ENCODE measurements around the gene GINS1. TPM values are rescaled to one million over a fixed set of nuclear protein-coding genes. Genes with fewer than 3 reads are reported as not detected.

GINS1 gene
- total RNA-seq, 1 donor from 2014 or later: 6.6 TPM

DNA sequence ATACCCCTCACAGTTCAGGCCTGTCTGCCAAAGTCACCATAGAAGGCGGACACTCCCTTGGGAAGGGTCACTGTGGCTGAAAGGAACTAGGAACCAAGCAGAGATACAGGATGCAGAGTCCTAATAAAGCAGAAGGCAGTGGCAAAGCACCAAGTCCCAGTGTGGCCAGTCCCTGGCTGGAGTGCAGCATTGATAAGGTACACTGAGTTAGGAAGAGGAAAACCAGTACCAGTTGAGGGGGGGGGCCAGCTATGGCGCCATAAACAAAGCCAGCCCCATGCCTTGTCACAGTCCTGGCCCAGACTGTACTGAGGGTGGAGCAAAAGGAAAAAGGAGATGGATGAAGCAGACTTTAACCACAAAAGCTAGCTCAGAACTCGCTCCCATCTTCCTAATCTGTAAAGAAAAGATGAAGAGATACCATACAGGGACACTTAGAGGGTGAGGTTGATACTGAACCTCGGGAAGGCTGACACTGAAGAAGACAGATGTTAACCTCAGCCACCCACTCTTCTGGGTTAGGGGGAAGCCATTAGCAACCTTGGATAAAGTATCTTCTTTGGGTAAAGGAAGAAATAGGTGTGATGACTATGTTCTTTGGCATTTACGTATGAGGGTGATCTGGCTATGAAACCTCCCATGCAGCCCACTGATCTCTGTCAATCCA, 24.6 kb upstream of the GINS1 start:
- Mint-ChIP-seq H3K4me1 (ENCODE audit: low read depth, unreplicated experiment) (peaks cover 14% of the 10 kb centered on the region), H3K27me3 (ENCODE audit: low read depth, unreplicated experiment) (no peaks in the 10 kb centered on the region), H3K27ac (ENCODE audit: unreplicated experiment) (no peak overlapping the region), H3K36me3 (ENCODE audit: low read depth, unreplicated experiment) (peaks cover 9% of the 10 kb centered on the region), H3K4me3 (ENCODE audit: unreplicated experiment) (no peak overlapping the region), H3K9me3 (ENCODE audit: unreplicated experiment) (no peaks in the 10 kb centered on the region)
- FAIRE-seq: no peak
- no peak overlapping the region for H3K27ac ChIP-seq (ENCODE audit: low read depth, low read length)
- H2AFZ ChIP-seq (ENCODE audit: low read depth, low read length): no peak overlapping the region
- peaks cover 2% of the 10 kb centered on the region for H3K4me1 ChIP-seq (ENCODE audit: insufficient read depth, low read length)
- DNase-seq (ENCODE audit: low read depth): no peak
- TF ChIP-seq EZH2 (IDR thresholded peaks at IDR 0.05; ENCODE audit: insufficient read depth, low read length): no peak
- TF ChIP-seq, protein P1, sequence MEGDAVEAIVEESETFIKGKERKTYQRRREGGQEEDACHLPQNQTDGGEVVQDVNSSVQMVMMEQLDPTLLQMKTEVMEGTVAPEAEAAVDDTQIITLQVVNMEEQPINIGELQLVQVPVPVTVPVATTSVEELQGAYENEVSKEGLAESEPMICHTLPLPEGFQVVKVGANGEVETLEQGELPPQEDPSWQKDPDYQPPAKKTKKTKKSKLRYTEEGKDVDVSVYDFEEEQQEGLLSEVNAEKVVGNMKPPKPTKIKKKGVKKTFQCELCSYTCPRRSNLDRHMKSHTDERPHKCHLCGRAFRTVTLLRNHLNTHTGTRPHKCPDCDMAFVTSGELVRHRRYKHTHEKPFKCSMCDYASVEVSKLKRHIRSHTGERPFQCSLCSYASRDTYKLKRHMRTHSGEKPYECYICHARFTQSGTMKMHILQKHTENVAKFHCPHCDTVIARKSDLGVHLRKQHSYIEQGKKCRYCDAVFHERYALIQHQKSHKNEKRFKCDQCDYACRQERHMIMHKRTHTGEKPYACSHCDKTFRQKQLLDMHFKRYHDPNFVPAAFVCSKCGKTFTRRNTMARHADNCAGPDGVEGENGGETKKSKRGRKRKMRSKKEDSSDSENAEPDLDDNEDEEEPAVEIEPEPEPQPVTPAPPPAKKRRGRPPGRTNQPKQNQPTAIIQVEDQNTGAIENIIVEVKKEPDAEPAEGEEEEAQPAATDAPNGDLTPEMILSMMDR (IDR thresholded peaks at IDR 0.05; ENCODE audit: insufficient read depth, low read depth, low read length): no peak
- H3K36me3 ChIP-seq (ENCODE audit: insufficient read depth, low read length): peaks cover 3% of the 10 kb centered on the region
- H4K20me1 ChIP-seq (ENCODE audit: insufficient read depth, low read length): peaks cover 48% of the 10 kb centered on the region
- no peaks in the 10 kb centered on the region for H3K27me3 ChIP-seq (ENCODE audit: insufficient read depth, low read length)
- H3K4me3 ChIP-seq (ENCODE audit: insufficient read depth, low read depth, low read length): no peak overlapping the region
- peaks cover 90% of the 10 kb centered on the region for H3K79me2 ChIP-seq (ENCODE audit: insufficient read depth, low read length)
- H3K9ac ChIP-seq (ENCODE audit: low read length): no peak overlapping the region
- H3K4me2 ChIP-seq (ENCODE audit: low read length): no peak overlapping the region
- no peaks in the 10 kb centered on the region for H3K9me3 ChIP-seq (ENCODE audit: insufficient read depth, low read depth, low read length)

GRCh38 chr20:25389401-25389857, 18.0 kb upstream of the GINS1 start:
- peak overlapping the region; percentile 89 for H3K9ac ChIP-seq (ENCODE audit: low read length)
- Mint-ChIP-seq H3K4me3 (ENCODE audit: unreplicated experiment) (peak overlapping the region; percentile 88), H3K27ac (ENCODE audit: unreplicated experiment) (peak overlapping the region; percentile 67), H3K9me3 (ENCODE audit: unreplicated experiment) (no peaks in the 10 kb centered on the region), H3K4me1 (ENCODE audit: low read depth, unreplicated experiment) (peaks cover 6% of the 10 kb centered on the region), H3K36me3 (ENCODE audit: low read depth, unreplicated experiment) (peaks cover 2% of the 10 kb centered on the region), H3K27me3 (ENCODE audit: low read depth, unreplicated experiment) (peaks cover 2% of the 10 kb centered on the region)
- H3K27me3 ChIP-seq (ENCODE audit: insufficient read depth, low read length): no peaks in the 10 kb centered on the region
- no peak for TF ChIP-seq EZH2 (IDR thresholded peaks at IDR 0.05; ENCODE audit: insufficient read depth, low read length)
- TF ChIP-seq, protein P1 (IDR thresholded peaks at IDR 0.05; ENCODE audit: insufficient read depth, low read depth, low read length): no peak
- no peaks in the 10 kb centered on the region for H4K20me1 ChIP-seq (ENCODE audit: insufficient read depth, low read length)
- no peaks in the 10 kb centered on the region for H3K36me3 ChIP-seq (ENCODE audit: insufficient read depth, low read length)
- H3K27ac ChIP-seq (ENCODE audit: low read depth, low read length): peak overlapping the region; percentile 78
- peak overlapping the region; percentile 74 for H2AFZ ChIP-seq (ENCODE audit: low read depth, low read length)
- peaks cover 56% of the 10 kb centered on the region for H3K79me2 ChIP-seq (ENCODE audit: insufficient read depth, low read length)
- FAIRE-seq (no peak), DNase-seq (ENCODE audit: low read depth) (peak; percentile 56)
- peak overlapping the region; percentile 91 for H3K4me2 ChIP-seq (ENCODE audit: low read length)
- peaks cover 4% of the 10 kb centered on the region for H3K4me1 ChIP-seq (ENCODE audit: insufficient read depth, low read length)
- peak overlapping the region; percentile 71 for H3K4me3 ChIP-seq (ENCODE audit: insufficient read depth, low read depth, low read length)
- no peaks in the 10 kb centered on the region for H3K9me3 ChIP-seq (ENCODE audit: insufficient read depth, low read depth, low read length)
